ENCODE data around the gene MCF2L.

Gene MCF2L

GRCh38 chr13:112998521-112999280, 29.7 kb downstream of the MCF2L start:
- no peak for TF ChIP-seq SPI1 (IDR thresholded peaks at IDR 0.05; ENCODE audit: borderline replicate concordance, low read depth)
- TF ChIP-seq POLR2AphosphoS5 (IDR thresholded peaks at IDR 0.05; ENCODE audit: low read depth): no peak
- TF ChIP-seq REST (IDR thresholded peaks at IDR 0.05; ENCODE audit: insufficient replicate concordance, low read depth): no peak
- no peak for TF ChIP-seq GABPA (IDR thresholded peaks at IDR 0.05; ENCODE audit: low read depth)
- no peak for TF ChIP-seq CTCF (IDR thresholded peaks at IDR 0.05; ENCODE audit: insufficient read depth, low read length)
- H3K4me3 ChIP-seq (replicated peaks; ENCODE audit: insufficient read depth, low read length): no peak overlapping the region
- peaks cover 61% of the 10 kb centered on the region for H3K27me3 ChIP-seq (ENCODE audit: insufficient read depth, poor library complexity, severe bottlenecking)
- no peak for DNase-seq (ENCODE audit: low read depth in 1 of 2, low spot score in 1 of 2)
- no peak overlapping the region for H3K27ac ChIP-seq (replicated peaks)

- Histone ChIP-seq H3K27ac (replicated peaks) (no peak overlapping the region), H3K4me3 (replicated peaks; ENCODE audit: insufficient read depth, low read length) (no peak overlapping the region), H3K27me3 (ENCODE audit: insufficient read depth, poor library complexity, severe bottlenecking) (peaks cover 57% of the 10 kb centered on the region)
- DNase-seq (ENCODE audit: low read depth in 1 of 2, low spot score in 1 of 2): no peak
- TF ChIP-seq POLR2AphosphoS5 (IDR thresholded peaks at IDR 0.05; ENCODE audit: low read depth): no peak
Observed at GRCh38 chr13:112999414-113000177, 30.6 kb downstream of the MCF2L start.

GRCh38 chr13:113000575-113000974, 31.6 kb downstream of the MCF2L start:
- H3K27ac ChIP-seq (replicated peaks): no peak overlapping the region
- H3K27me3 ChIP-seq (ENCODE audit: insufficient read depth, poor library complexity, severe bottlenecking): peaks cover 49% of the 10 kb centered on the region
- TF ChIP-seq REST (IDR thresholded peaks at IDR 0.05; ENCODE audit: insufficient replicate concordance, low read depth): no peak
- TF ChIP-seq GABPA (IDR thresholded peaks at IDR 0.05; ENCODE audit: low read depth): no peak
- no peak for TF ChIP-seq SPI1 (IDR thresholded peaks at IDR 0.05; ENCODE audit: borderline replicate concordance, low read depth)
- no peak overlapping the region for H3K4me3 ChIP-seq (replicated peaks; ENCODE audit: insufficient read depth, low read length)
- DNase-seq (ENCODE audit: low read depth in 1 of 2, low spot score in 1 of 2): no peak

- H3K27me3 ChIP-seq (ENCODE audit: insufficient read depth, poor library complexity, severe bottlenecking): peaks cover 47% of the 10 kb centered on the region
- H3K4me3 ChIP-seq (replicated peaks; ENCODE audit: insufficient read depth, low read length): no peak overlapping the region
- no peak overlapping the region for H3K27ac ChIP-seq (replicated peaks)
- no peak for DNase-seq (ENCODE audit: low read depth in 1 of 2, low spot score in 1 of 2)
- TF ChIP-seq CTCF (IDR thresholded peaks at IDR 0.05; ENCODE audit: insufficient read depth, low read length) (no peak), REST (IDR thresholded peaks at IDR 0.05; ENCODE audit: insufficient replicate concordance, low read depth) (no peak), POLR2AphosphoS5 (IDR thresholded peaks at IDR 0.05; ENCODE audit: low read depth) (no peak), GABPA (IDR thresholded peaks at IDR 0.05; ENCODE audit: low read depth) (no peak), SPI1 (IDR thresholded peaks at IDR 0.05; ENCODE audit: borderline replicate concordance, low read depth) (no peak)
Observed at GRCh38 chr13:113001241-113002140, 32.5 kb downstream of the MCF2L start.

Measured in HL-60 (cell line).